PC-9 (cell line): ENCODE data around the gene FNDC1.

Source experiments
- EZH2 ChIP-seq: fragments of 200-600 bp; sonication (generic); IDR thresholded peaks from 2 replicates; pipeline ENCODE4 v1.8.0; 2017; ENCODE audit warnings: antibody characterized with exemption, low read depth
- TF ChIP-seq, protein P1 (sequence below): fragments of 200-600 bp; sonication (generic); conservative IDR thresholded peaks from 2 replicates; pipeline ENCODE4 v1.6.1; 2017; ENCODE audit warnings: mixed run types, antibody characterized with exemption, mild to moderate bottlenecking, moderate library complexity

GRCh38 chr6:159267165-159267564 is 98.0 kb downstream of the FNDC1 start:
- TF ChIP-seq, protein P1, sequence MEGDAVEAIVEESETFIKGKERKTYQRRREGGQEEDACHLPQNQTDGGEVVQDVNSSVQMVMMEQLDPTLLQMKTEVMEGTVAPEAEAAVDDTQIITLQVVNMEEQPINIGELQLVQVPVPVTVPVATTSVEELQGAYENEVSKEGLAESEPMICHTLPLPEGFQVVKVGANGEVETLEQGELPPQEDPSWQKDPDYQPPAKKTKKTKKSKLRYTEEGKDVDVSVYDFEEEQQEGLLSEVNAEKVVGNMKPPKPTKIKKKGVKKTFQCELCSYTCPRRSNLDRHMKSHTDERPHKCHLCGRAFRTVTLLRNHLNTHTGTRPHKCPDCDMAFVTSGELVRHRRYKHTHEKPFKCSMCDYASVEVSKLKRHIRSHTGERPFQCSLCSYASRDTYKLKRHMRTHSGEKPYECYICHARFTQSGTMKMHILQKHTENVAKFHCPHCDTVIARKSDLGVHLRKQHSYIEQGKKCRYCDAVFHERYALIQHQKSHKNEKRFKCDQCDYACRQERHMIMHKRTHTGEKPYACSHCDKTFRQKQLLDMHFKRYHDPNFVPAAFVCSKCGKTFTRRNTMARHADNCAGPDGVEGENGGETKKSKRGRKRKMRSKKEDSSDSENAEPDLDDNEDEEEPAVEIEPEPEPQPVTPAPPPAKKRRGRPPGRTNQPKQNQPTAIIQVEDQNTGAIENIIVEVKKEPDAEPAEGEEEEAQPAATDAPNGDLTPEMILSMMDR, result no peak
- no peak for TF ChIP-seq EZH2
